GM12873 (cell line): Measurements from ENCODE around the gene TAS1R3.

ENCODE experiments used
- TF ChIP-seq, protein P1 (sequence below): IDR thresholded peaks from 2 replicates; pipeline ENCODE4 v1.5.1; 2012; ENCODE audit warnings: low read depth, mild to moderate bottlenecking, moderate library complexity, low read length, control low read depth; ENCODE audit not compliant: insufficient read depth; ENCODE audit errors: missing control alignments

Gene TAS1R3

DNA sequence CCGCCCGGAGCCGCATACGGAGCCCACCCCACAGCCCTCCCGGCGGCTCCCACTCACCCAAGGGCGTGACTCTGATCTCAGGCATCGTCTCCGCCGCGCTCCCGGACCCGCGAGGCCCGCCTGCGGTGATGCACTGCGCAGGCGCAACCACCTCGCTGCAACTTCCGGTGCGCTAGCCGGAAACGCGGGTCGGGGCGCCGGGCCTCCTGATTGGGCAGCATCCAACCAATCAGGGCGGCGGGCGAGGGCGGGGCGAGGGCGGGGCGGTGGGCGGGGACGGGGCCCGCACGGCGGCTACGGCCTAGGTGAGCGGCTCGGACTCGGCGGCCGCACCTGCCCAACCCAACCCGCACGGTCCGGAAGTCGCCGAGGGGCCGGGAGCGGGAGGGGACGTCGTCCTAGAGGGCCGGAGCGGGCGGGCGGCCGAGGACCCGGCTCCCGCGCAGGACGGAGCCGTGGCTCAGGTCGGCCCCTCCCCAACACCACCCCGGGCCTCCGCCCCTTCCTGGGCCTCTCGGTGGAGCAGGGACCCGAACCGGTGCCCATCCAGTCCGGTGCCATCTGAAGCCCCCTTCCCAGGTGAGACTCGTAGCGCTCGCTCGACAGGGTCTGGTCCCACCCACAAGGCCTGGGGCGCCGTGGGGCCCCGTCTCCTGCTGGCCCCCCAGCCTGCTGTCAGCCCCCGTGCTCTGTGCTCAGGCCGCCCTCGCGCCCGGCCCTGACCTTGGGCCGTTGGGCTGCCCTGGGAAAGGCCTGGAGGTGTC, 6.4 kb upstream of the TAS1R3 start, which contains the start of the genes CPTP and INTS11:
Gene CPTP, plus strand, starts transcription at position 279 of the 764 bp plus-strand sequence. CDS start 2,109 bp downstream, outside the sequence.
Gene INTS11, minus strand, starts transcription at position 137 of the 764 bp plus-strand sequence. Its CDS starts 52 bp downstream, at position 85.
- TF ChIP-seq, protein P1, sequence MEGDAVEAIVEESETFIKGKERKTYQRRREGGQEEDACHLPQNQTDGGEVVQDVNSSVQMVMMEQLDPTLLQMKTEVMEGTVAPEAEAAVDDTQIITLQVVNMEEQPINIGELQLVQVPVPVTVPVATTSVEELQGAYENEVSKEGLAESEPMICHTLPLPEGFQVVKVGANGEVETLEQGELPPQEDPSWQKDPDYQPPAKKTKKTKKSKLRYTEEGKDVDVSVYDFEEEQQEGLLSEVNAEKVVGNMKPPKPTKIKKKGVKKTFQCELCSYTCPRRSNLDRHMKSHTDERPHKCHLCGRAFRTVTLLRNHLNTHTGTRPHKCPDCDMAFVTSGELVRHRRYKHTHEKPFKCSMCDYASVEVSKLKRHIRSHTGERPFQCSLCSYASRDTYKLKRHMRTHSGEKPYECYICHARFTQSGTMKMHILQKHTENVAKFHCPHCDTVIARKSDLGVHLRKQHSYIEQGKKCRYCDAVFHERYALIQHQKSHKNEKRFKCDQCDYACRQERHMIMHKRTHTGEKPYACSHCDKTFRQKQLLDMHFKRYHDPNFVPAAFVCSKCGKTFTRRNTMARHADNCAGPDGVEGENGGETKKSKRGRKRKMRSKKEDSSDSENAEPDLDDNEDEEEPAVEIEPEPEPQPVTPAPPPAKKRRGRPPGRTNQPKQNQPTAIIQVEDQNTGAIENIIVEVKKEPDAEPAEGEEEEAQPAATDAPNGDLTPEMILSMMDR: no peak

DNA sequence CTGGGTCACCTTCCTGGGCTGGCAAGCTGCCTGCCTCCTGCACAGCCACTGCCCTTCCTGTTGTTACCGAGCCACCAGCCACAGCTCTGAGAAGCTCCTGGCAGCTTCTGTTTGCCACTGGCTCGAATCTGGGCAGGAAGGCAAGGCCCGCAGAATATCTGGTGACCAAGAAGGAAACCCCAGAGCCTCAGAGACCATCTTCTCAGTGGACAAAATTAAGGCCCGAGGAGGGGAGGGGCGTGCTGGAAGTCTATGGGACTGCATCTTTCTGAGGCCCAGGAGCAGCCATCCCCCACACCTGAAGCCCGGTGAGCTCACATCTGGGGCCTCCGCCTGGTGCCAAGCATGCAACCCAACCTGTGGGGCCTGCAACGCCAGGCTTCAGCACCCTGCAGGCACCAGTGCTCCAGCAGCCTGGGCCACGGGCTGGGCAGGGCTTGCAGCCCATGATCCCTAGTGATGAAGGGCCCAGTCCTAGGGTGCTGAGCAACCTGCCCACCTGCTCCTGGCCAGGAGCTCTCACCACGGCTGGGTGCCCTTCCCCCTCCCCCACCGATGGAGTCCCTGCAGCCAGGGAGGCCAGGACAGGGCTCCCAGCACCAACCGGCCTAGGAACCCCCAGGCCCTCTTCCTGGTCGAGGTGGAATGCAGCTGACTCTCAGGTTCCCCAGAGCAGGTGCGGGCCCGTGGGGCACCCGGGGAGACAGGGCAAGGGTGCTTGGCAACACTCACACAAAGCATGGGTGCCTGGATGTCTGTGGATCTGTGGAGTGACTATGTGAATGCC, 5.6 kb upstream of the TAS1R3 start:
- TF ChIP-seq, protein P1: no peak

DNA sequence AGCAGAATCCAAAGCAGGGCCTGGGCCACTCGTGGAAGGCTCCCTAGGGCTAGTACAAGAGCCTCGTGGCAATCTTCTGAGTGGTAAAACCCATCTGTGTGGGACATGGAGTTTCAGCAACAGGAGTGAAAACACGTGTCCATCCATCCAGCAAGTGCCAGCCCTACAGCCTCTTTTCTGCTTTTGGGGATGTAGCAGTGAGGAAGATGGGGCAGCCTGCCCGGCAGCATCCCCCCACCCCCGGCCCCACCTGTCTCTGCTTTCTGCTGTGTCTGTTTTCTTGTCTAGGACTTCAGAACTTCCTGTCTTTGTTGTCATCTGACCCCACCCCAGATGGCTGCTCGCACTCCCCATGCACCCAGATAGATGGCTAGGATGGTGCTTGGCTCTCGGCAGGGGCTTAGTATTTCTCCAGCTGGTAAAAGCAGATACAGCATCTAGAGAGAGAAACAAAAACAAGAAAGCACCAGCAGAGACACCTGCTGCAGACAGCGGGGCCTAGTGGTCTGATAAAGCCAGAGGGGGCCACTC, 4.9 kb upstream of the TAS1R3 start:
- TF ChIP-seq, protein P1: no peak

DNA sequence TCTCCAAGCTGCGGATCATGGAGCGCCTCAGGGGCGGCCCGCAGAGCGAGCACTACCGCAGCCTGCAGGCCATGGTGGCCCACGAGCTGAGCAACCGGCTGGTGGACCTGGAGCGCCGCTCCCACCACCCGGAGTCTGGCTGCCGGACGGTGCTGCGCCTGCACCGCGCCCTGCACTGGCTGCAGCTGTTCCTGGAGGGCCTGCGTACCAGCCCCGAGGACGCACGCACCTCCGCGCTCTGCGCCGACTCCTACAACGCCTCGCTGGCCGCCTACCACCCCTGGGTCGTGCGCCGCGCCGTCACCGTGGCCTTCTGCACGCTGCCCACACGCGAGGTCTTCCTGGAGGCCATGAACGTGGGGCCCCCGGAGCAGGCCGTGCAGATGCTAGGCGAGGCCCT, 3.8 kb upstream of the TAS1R3 start:
- TF ChIP-seq, protein P1: no peak

DNA sequence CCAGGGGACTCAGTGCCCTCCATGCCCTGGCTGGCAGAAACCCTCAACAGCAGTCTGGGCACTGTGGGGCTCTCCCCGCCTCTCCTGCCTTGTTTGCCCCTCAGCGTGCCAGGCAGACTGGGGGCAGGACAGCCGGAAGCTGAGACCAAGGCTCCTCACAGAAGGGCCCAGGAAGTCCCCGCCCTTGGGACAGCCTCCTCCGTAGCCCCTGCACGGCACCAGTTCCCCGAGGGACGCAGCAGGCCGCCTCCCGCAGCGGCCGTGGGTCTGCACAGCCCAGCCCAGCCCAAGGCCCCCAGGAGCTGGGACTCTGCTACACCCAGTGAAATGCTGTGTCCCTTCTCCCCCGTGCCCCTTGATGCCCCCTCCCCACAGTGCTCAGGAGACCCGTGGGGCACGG, 2.8 kb upstream of the TAS1R3 start:
- TF ChIP-seq, protein P1: no peak

DNA sequence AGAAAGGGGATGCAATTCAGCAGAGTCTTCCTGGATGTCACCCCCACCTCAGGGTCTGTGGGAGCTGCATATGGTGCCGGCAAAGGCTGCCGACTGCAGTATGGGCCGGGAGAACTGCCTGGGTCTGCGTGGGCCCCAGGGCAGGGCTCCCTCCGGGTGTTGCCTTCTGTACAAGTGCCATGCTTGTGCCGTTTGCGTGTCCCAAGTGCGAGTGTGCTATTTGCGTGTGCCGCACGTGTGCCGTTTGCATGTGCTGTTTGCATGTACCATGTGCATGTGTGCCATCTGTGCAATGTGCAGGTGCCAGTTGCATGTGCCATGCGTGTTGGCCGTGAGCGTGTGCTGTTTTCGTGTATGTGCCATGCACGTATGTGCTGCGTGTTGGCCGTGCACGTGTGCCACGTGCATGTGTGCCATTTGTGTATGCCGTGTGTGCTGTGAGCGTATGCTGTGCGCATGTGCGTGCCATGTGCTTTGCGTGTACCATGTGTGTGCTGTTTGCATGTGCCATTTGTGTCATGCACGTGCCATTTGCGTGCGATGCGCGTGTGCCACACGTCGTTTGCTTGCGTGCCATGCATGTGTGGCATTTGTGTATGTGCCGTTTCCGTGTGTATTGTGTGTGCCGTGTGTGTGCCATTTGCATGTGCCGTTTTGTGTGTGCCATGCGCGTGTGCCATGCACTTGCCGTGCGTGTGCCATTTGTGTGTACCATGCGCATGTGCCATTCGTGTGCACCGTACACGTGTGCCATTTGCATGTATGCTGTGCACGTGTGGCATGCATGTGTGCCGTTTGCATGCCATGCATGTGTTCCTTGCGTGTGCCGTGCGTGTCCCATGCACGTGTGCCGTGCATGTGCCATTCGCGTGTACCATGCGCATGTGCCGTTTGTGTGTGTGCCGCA, 1.5 kb upstream of the TAS1R3 start:
- TF ChIP-seq, protein P1: no peak
